ENCODE measurements around the gene LAMB4.

GRCh38 chr7:107976620-107977019 lies 153.5 kb downstream of the LAMB4 start:
- TF ChIP-seq, protein P1, sequence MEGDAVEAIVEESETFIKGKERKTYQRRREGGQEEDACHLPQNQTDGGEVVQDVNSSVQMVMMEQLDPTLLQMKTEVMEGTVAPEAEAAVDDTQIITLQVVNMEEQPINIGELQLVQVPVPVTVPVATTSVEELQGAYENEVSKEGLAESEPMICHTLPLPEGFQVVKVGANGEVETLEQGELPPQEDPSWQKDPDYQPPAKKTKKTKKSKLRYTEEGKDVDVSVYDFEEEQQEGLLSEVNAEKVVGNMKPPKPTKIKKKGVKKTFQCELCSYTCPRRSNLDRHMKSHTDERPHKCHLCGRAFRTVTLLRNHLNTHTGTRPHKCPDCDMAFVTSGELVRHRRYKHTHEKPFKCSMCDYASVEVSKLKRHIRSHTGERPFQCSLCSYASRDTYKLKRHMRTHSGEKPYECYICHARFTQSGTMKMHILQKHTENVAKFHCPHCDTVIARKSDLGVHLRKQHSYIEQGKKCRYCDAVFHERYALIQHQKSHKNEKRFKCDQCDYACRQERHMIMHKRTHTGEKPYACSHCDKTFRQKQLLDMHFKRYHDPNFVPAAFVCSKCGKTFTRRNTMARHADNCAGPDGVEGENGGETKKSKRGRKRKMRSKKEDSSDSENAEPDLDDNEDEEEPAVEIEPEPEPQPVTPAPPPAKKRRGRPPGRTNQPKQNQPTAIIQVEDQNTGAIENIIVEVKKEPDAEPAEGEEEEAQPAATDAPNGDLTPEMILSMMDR (IDR thresholded peaks at IDR 0.05), result no peak
- TF ChIP-seq POLR2A (IDR thresholded peaks at IDR 0.05), result no peak
- peak in 1 of 4 donors; percentile 1 for TF ChIP-seq POLR2AphosphoS5 (IDR thresholded peaks at IDR 0.05)
- TF ChIP-seq EP300 (IDR thresholded peaks at IDR 0.05), result no peak
